Upper lobe of left lung (tissue), 4 donors: ENCODE results near the gene FAM47E.

ENCODE experiments used
- POLR2AphosphoS5 ChIP-seq, 2 donors: sonication (generic); formaldehyde crosslinking; IDR thresholded peaks; one replicate each; pipeline ENCODE4 v1.5.1; 2017; ENCODE audit warnings: antibody characterized with exemption in 2 of 2
- TF ChIP-seq, protein P1 (sequence below), 6 experiments: fragments of 450-650 bp in 4 of 6; fragments of 200-600 bp in 2 of 6; sonication (generic) in 2 of 6; IDR thresholded peaks; one replicate each; pipeline ENCODE4 v1.5.1; 2016 to 2019; ENCODE audit warnings: antibody characterized with exemption in 6 of 6

GRCh38 chr4:76232681-76233080, 18.8 kb upstream of the FAM47E start:
- TF ChIP-seq POLR2AphosphoS5 (IDR thresholded peaks at IDR 0.05), result no peak
- TF ChIP-seq, protein P1, sequence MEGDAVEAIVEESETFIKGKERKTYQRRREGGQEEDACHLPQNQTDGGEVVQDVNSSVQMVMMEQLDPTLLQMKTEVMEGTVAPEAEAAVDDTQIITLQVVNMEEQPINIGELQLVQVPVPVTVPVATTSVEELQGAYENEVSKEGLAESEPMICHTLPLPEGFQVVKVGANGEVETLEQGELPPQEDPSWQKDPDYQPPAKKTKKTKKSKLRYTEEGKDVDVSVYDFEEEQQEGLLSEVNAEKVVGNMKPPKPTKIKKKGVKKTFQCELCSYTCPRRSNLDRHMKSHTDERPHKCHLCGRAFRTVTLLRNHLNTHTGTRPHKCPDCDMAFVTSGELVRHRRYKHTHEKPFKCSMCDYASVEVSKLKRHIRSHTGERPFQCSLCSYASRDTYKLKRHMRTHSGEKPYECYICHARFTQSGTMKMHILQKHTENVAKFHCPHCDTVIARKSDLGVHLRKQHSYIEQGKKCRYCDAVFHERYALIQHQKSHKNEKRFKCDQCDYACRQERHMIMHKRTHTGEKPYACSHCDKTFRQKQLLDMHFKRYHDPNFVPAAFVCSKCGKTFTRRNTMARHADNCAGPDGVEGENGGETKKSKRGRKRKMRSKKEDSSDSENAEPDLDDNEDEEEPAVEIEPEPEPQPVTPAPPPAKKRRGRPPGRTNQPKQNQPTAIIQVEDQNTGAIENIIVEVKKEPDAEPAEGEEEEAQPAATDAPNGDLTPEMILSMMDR (IDR thresholded peaks at IDR 0.05), result no peak
